CD4-positive, alpha-beta T cell treated with Interferon gamma for 1 hour (primary cell): ENCODE measurements around the gene KLHL36.

Experiments used
- DNase-seq: peaks from one replicate; pipeline ENCODE4 v3.0.0-alpha.2; 2020

Gene KLHL36

DNA sequence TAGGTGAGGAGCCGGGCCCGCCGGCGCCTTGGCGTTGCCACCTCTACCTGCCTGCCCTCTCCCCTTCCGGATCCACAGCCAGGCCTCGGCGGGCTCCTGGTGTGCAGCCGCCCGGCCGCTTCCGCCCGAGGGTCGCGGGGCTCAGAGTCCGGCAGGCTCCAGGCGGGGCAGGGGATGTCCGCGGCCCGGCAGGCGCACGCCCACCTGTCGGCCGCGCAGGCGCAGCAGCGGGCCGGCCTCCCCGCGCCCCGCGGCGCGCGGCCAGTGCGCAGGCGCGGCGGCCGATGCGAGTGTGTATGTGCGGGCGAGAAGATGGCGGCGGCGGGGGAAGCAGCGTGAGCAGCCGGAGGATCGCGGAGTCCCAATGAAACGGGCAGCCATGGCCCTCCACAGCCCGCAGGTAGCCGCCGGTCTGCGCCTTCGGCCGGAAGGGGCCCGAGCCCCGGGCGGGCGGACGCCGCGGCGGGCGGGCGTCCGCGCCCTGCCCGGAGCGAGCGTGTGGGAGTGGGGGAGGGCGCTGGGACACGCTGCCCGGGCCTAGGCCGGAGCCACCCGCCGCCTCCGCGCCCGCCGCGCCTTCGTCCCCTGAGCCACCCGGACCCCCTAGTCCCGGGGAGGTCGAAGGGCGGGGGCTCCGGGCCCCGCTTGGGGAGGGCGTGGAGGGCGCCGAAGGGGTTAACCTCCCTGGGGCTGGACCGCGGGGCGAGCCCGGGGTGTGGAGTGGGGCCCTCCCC lies 51.6 kb downstream of the KLHL36 start, which contains the start of gene USP10:
Gene USP10, plus strand, starts transcription at position 289 of the 734 bp plus-strand sequence. Its CDS starts 91 bp downstream, at position 380.
- peak; percentile 87 for DNase-seq

DNA sequence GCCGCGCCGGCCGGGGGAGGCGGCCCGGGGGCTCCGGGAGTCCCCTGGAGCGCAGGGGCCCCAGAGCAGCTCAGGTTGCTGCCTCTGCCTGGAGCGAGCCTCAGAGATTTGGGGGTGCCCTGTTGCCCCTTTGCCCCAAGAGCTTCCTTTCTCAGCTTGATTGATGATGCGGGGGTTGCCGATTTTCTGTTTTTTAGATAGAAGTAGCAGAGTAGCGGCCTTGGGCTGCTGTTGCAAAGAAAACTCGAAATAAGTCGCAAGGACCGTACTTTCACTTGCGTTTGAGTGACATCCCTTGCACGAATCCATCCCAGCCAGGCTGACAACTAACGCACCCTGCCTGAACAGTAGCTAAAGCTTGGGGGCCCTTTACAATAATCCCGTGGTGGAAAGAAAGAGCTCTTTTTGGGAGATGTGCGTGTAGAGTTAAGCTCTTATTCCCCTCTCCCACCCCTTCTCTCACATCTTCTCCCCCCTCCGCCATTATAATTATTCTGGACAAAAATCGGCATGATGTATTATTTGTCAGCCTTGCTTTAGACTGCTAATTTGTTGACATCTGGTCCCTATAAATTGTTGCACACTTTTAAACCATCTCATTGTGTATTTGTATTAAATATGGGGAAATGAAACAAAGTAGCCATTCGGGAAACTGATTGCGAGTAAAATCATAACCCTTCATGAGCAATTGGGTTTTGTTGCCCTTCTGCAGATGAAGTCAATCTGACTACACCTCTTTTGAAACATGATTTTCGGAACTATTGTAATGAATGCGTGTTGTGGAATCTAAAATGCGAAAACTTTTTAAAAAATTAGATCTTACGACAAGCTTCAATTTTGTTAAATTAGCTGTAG lies 52.4 kb downstream of the KLHL36 start:
- peak; percentile 8 for DNase-seq

DNA sequence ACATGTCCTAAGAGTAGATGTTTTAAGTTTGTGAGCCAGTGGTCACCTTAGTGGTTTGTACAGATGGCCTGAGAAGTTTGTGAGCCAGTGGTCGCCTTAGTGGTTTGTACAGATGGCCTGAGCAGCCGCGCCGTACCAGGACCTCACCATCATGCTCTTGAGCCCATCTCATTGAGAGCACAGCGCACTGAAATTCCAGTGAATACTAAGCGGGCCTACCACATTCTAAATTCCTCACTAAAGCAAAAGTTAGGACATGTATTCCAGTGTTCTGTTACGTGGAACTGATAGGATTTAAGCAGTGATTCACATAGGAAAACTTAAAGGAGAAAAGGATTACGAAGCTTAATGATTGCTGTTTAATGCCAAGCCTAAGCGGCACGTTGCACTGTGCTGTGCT lies 55.4 kb downstream of the KLHL36 start:
- no peak for DNase-seq

DNA sequence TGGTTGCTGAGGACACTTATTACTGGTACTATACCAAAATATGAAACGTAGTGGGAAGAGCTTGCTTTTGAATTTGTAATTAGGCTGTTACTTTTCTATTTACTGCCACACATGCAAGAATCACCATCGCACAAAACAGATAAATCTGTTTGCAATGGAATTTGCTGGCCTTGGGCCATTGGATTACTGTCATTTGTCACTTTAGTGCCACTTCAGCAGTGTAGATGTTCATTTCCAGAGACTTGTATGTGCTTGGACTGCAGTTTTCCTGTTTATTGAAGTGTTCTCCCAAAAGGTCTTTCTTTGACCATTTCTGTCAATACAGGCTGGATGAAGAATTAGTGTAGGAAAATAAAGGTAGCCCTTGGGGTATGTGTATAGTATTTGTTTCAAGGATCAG lies 55.9 kb downstream of the KLHL36 start:
- no peak for DNase-seq

DNA sequence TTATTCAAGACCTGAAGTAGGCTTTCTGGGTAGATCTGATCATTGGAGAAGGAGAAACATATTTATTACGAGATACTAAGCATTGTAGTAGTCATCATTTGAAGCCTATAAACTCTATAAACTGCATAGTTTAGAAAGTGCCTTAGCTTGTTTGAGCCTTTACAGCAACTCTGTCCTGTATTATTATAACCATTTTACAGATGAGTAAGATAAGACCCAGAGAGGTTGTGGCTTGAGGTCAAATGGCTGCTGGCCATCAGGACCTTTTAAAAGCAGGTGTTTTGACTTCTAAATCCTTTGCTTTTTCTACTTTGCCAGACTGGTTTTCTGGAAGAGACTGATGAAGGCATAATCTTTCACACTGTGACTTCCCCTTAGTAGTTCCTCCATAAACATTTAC lies 58.5 kb downstream of the KLHL36 start:
- DNase-seq: no peak

DNA sequence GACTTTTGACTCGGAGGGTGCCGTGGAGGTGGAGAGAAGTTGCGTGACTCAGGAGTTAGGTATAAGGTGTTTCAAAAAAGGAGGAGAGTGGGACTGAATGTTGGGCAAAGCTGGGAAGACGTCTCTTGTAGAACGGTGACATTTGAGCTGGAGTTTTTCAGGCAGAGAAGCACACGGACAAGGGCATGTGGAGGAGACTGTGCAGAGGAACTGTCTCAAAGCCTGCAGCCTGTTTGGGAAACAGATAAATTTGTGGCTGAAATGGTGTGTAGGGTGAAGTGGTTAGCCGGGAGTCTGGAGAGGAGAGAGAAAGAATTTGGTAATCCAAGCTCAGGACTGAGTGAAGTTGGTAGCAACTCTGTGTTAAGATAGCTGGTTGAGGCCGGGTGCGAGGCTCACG lies 61.3 kb downstream of the KLHL36 start:
- no peak for DNase-seq

- no peak for DNase-seq
Observed at GRCh38 chr16:84710686-84711085, 62.4 kb downstream of the KLHL36 start.
